GM04503 (cell line): Measurements from ENCODE around the gene SLC7A6OS.
A peak's percentile ranks its signal among the peaks of the same experiment; 100 is the strongest.

Experiments used
- DNase-seq: peaks from one replicate; pipeline ENCODE4 v3.0.0-alpha.2; 2012; ENCODE audit warnings: low read depth

SLC7A6OS gene

DNA sequence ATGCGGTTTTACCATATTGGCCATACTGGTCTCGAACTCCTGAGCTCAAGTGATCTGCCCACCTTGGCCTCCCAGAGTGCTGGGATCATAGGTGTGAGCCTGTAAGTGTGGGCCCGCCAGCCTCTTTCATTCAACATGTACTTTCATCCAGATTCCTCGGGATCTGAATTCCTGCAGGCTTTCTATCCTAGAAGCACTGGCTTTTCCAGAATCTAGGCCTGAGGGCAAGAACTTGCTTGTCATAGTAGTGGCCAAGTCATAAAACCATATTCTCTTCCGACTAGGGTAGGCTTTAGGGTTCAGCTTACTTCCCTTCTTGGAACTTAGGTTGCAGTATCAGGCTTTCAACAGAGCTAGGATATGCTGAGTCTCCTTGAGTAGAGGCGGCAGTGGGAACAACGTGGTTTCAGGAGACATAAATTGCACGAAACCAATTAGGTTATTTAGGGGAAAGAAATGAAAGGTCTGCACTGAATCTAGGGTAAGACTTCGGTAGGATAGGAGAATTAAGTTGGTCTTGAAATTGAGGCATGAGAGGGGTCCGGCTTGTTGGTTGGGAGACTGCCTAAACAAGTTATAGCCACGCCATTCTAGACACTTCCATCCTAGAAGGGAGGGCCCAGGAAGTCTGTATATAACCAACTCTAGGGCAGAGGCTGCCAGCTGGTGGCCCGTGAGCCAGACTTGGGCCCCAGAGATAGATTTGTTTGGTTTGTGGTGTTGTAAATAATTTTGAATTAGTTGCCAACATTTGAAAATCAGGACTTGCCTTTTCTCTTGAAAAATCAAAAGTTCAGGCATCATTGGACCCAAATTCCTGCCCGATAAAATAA lies 30.8 kb downstream of the SLC7A6OS start:
- DNase-seq = no peak

GRCh38 chr16:68276223-68276622 lies 34.5 kb downstream of the SLC7A6OS start:
- DNase-seq = no peak

- DNase-seq = no peak
Measured at GRCh38 chr16:68275611-68276191, 35.0 kb downstream of the SLC7A6OS start.

DNA sequence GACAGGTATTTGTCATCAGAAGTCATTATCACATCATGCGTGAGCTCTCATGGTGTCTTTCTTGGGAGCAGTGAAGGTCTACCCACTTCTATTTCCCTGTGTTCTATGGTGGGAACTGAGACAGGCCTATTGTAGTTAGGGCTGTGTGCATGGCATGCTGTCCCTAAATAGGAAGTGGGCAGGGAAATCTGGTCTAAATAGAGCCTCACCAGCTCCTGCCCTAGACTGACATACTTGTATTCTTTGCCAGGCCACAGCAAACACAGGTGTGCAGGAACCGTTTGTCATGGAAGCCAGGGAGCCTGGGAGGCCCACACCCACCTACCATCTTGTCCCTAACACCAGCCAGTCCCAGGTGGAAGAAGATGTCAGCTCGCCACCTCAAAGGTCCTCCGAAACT lies 36.3 kb downstream of the SLC7A6OS start:
- DNase-seq = no peak

DNA sequence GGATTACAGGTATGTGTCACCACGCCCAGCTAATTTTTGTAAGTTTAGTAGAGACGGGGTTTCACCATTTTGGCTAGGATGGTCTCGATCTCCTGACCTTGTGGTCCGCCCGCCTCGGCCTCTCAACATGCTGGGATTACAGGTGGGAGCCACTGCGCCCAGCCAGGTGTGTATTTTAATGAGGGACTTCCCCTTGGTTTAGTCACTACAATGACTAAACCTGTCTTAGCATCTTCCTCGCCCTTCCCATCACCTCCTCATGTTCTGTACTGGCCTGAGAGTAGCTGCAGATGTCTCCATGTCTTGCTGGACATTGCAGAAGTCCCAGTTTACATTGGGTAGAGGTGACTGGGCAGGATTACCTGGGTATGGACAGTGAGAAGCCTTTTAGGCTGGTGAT lies 36.9 kb downstream of the SLC7A6OS start:
- no peak for DNase-seq

DNA sequence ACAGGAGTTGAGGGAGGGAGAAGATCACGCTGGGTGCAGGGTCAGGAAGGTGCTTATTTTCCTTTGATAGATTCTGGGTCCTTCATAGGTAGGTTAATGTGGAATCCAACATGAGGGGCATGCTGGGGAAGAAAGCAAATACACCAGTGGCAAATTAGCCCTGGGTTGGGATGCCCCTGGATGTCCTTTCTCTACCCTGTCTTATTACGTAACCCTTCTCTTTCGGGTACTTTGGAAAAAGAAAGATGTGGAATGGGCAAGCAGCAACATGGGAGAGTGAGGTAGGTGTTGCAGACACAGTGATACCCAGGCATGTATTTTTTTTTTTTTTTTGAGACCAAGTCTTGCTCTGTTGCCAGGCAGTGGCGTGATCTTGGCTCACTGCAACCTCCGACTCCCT lies 37.3 kb downstream of the SLC7A6OS start:
- DNase-seq = no peak

DNA sequence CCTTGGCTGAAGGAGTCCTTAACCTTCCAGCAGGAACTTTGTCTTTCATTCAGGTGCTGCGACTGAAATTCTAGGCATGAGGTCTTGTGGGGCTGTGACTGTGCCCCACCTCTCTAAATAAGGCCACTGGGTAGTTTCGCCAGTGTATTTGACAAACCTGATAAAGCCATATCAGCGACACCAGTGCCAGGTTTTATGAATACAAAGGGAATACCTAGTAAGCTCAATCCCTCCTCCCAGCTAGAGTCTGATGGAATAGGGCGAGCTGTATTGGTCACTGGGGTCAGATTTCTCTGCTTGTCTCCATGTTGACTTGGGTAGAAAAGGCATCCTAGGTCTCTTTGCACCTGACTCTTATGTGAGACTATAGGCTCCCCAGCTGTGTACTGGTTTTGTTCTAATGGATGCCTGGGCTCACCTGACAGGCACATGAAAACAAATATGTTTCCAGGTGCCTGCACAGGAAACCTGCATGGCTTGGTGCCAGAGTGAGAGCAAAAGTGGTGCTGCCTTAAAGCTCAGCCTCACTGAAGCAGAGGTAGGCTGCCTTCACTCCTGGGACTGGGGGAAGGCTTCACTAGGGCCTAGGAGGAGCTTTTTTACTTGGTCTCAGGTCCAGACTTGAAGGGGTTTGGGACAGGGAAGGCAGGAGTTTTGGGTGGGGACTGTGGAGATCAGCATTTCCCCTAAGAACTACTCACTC lies 38.1 kb downstream of the SLC7A6OS start:
- no peak for DNase-seq

DNA sequence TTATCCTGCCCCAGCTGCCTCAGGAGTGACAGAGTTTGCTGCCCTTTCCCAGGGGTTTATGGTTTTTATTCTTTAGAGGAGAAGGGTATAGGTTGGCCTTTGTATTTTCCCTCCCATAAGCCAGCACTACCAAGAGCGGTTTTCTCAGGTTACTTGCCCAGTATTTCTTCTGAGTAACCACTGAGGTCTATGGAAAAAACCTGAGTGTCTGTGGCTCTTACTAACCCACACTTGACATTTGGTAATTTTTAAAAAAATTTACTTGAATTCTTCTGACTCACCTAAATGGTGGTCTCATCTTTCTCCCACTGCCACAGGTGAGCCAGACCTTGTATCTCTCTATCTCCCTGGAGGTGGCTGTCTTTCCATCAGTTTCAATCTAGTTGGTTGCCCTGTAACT lies 40.4 kb downstream of the SLC7A6OS start:
- DNase-seq = no peak

GRCh38 chr16:68269793-68270192 lies 41.0 kb downstream of the SLC7A6OS start:
- no peak for DNase-seq

DNA sequence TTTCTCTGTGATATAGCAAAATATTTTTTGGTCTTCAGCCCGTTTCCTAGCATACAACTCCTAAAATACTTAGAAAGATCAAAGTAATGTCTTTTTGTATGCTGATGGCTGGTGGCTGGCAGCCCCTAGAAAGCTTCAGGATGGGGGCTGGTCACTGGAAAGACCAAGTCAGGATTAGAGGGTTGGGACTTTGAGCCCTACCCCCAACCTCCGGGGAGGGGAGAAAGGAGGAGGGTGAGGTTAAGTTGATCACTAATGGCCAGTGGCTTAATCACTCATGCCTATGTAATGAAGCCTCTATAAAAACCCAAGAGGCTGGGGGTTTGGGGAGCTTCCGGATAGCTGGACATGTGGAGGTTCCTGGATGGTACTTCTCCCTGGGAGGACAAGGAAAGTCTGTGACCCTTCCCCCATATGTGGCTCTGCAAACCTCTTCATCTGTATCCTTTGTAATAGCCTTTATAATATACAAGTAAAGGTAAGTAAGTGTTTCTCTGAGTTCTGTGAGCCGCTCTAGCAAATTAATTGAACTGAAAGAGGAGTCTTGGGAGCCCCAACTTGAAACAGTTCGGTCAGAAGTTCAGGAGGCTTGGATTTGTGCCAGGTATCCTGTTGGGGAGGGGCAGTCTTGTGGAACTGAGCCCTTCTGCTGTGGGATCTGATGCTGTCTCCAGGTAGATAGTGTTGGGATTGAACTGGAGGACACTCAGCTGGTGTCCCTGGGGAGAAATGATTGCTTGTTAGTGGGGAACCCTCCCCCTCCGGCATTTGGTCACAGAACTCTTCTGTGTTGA lies 42.9 kb downstream of the SLC7A6OS start:
- no peak for DNase-seq

- DNase-seq = peak; percentile 80
Measured at GRCh38 chr16:68265078-68265920, 45.4 kb downstream of the SLC7A6OS start.

- no peak for DNase-seq
Measured at GRCh38 chr16:68264128-68265077, 46.3 kb downstream of the SLC7A6OS start, which contains the start of gene SLC7A6. Gene SLC7A6 (plus strand): TSS chr16:68264526. CDS start chr16:68274727, 10,201 bp downstream.

GRCh38 chr16:68263559-68264127 lies 47.1 kb downstream of the SLC7A6OS start:
- DNase-seq = no peak

GRCh38 chr16:68259007-68259825 lies 51.5 kb downstream of the SLC7A6OS start:
- DNase-seq = no peak

DNA sequence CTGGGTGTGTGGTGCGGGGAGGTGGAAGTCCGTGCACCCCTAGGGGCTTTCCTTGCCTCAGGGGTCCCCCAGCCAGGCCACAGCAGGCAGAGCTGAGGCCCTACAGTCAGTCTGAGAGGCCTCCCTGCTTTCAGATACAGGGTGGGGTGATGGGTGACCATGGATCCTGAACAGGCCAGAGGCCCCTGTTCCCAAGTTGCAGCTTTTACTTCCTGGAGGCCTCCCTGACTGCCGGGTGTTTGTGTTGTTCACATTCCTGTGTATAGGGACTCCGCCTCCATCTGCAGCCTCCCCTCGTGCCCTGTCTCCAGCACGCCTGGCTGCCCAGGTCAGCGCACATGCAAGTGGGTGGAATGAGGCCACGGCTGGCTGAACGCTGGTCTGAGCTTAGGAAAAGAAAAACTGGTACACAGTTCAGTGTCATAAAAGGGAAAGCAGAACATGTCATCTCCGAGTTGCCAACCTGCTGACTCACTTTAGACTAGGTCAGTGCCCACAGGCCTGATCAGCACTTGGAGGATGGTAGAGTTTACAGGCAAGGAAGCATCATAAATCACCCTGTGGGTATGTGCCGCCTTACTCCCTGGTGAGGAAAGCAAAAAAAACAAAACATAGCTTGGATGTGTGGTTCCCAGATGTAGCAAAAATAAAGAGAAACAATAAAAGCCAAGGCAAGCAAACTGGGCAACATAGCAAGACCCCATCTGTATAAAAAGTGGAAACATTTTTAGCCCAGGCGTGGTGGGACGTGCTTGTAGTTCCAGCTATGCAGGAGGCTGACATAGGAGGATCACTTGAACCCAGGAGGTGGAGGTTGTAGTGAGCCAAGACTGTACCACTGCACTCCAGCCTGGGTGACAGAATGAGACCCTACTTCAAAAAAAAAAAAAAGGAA lies 52.6 kb downstream of the SLC7A6OS start:
- peak; percentile 69 for DNase-seq

DNA sequence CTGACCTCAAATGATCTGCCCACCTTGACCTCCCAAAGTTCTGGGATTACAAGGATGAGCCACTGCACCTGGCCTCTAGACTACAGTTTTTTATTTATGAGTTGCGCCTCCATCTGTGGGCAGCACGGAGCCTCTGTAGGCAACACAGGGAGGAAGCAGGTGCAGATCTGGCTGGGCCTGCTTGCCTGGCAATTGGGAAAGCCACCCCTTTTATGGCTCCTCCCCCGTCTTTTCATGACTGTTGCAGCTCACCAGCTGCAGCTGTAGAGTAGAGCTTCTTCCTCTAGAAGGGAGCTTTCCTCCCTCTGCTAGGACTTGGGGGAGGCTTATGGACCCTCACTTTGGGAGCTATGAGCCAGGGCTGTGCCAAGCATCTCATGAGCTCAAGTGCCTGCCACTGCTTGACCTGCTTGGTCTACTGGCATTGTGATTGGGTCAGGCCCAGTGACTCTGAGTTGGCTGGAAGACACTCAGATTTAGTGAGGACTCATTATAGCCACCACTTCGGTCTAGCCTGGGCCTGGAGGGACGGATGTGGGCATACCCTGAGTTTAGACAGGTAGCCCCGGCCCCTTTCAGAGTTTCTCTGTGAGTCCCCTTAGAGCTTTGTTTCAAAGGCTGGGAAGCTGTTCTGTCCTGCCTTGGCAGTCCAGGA lies 53.4 kb downstream of the SLC7A6OS start:
- DNase-seq = no peak

- DNase-seq = no peak
Measured at GRCh38 chr16:68255712-68256111, 55.0 kb downstream of the SLC7A6OS start.
